Tibial nerve (tissue), 4 donors: Measurements from ENCODE around the gene VAT1L.

Experiments
- CTCF ChIP-seq, 5 experiments: fragments of 200-600 bp in 3 of 5; fragments of 450-650 bp in 2 of 5; sonication (generic) in 3 of 5; IDR thresholded peaks; one replicate each; pipeline ENCODE4 v1.5.1; 2016 to 2019; ENCODE audit warnings: antibody characterized with exemption in 5 of 5, mild to moderate bottlenecking in 3 of 5, moderate library complexity in 2 of 5
- EP300 ChIP-seq, 2 donors: sonication (generic); formaldehyde crosslinking; IDR thresholded peaks; one replicate each; pipeline ENCODE4 v1.6.1; 2017; ENCODE audit warnings: antibody characterized with exemption in 2 of 2, mild to moderate bottlenecking in 1 of 2
- POLR2A ChIP-seq, 2 donors: fragments of 450-650 bp; IDR thresholded peaks; one replicate each; pipeline ENCODE4 v1.6.1; 2017; ENCODE audit warnings: antibody characterized with exemption in 2 of 2, mild to moderate bottlenecking in 2 of 2, moderate library complexity in 2 of 2

DNA sequence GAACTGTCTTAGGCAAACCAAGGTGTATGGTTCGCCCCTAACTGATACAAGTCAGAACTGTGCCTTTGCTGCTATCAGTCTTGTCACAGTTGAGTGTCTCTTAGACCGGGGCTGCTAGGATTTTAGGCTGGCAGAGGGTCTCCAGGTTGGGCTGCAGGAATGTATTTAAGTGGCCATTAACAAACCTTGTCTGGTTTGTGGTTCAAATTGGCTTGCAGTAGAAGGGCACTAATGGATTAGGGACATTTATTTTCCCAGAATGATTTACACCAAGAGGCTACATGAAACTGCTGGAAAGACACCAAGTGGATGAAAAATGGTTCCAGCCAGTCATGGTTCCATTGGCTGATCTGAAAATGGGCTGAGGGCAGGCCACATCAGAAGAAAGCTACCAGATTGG, 5.1 kb downstream of the VAT1L start:
- no peak for TF ChIP-seq CTCF (IDR thresholded peaks at IDR 0.05)
- no peak for TF ChIP-seq EP300 (IDR thresholded peaks at IDR 0.05)
- no peak for TF ChIP-seq POLR2A (IDR thresholded peaks at IDR 0.05)
